B cell (primary cell): ENCODE measurements around the gene ALKBH3. TPM values are rescaled to one million over a fixed set of nuclear protein-coding genes. Genes with fewer than 3 reads are reported as not detected.

Experiments used
- ATAC-seq: fragments of 200-7000 bp; cut with Tn5 transposase; one replicate; pipeline ENCODE4 v1.10.0; 2021; ENCODE audit warnings: low read depth, mild to moderate bottlenecking, moderate number of reproducible peaks, moderate library complexity
- CTCF ChIA-PET: fragments of 350-600 bp; sonication (Branson Sonifier 250); formaldehyde crosslinking; loops from one replicate; lab custom pipeline; 2021; ENCODE audit warnings: antibody characterized with exemption, inconsistent platforms; lab: Charles Lee
- POLR2A ChIA-PET: fragments of 350-600 bp; sonication (Branson Sonifier 250); formaldehyde crosslinking; loops from one replicate; lab custom pipeline; 2021; ENCODE audit warnings: antibody characterized with exemption; lab: Charles Lee
- DNase-seq: peaks from one replicate; pipeline ENCODE4 v3.0.0; 2013
- H2AFZ ChIP-seq: 2 replicates; pipeline ENCODE4 v1.6.1; 2012; ENCODE audit warnings: mild to moderate bottlenecking, low read depth, low read length; ENCODE audit not compliant: insufficient read depth, poor library complexity, severe bottlenecking
- H3K27ac ChIP-seq, 2 donors: 1 replicate in 1 of 2; 2 replicates in 1 of 2; pipeline ENCODE4 v1.5.1; 2012 to 2013; ENCODE audit warnings: low read length in 2 of 2, mild to moderate bottlenecking in 2 of 2, moderate library complexity in 1 of 2
- H3K27me3 ChIP-seq, 4 experiments: fragments of 200-600 bp in 1 of 4; sonication (generic) in 1 of 4; replicated peaks in 1 of 4; 1 replicate in 2 of 4; 2 replicates in 2 of 4; pipeline versions ENCODE4 v1.6.1 to v1.7.0; 2013 to 2016; ENCODE audit warnings: low read length in 3 of 4, mild to moderate bottlenecking in 2 of 4, mixed read lengths in 1 of 4, moderate library complexity in 1 of 4; ENCODE audit not compliant: insufficient read depth in 4 of 4, control insufficient read depth in 3 of 4; ENCODE audit errors: control extremely low read depth in 1 of 4
- H3K36me3 ChIP-seq, 2 experiments: replicated peaks in 1 of 2; 1 replicate in 1 of 2; 2 replicates in 1 of 2; pipeline versions ENCODE4 v1.6.1 to v1.7.1; 2013; ENCODE audit warnings: low read length in 1 of 2; ENCODE audit not compliant: insufficient read depth in 2 of 2, control insufficient read depth in 1 of 2; ENCODE audit errors: control extremely low read depth in 1 of 2, extremely low read depth in 1 of 2
- H3K4me1 ChIP-seq, 2 donors: fragments of 200-600 bp in 1 of 2; sonication (generic) in 1 of 2; 1 replicate in 1 of 2; 2 replicates in 1 of 2; pipeline versions ENCODE4 v1.5.1 to v1.6.1; 2013 to 2017; ENCODE audit warnings: low read length in 2 of 2; ENCODE audit not compliant: control insufficient read depth in 2 of 2, insufficient read depth in 2 of 2
- H3K4me2 ChIP-seq: replicated peaks from 2 replicates; pipeline ENCODE3; 2012; ENCODE audit warnings: mild to moderate bottlenecking, low read depth, low read length; ENCODE audit not compliant: poor library complexity, severe bottlenecking
- H3K4me3 ChIP-seq, 5 experiments: fragments of 200-600 bp in 1 of 5; sonication (generic) in 1 of 5; 1 replicate in 3 of 5; 2 replicates in 2 of 5; pipeline versions ENCODE4 v1.5.1 to v1.7.0; 2011 to 2016; ENCODE audit warnings: low read length in 4 of 5, mild to moderate bottlenecking in 4 of 5, low read depth in 2 of 5, control low read depth in 1 of 5, moderate library complexity in 1 of 5; ENCODE audit not compliant: insufficient read depth in 1 of 5; ENCODE audit errors: control extremely low read depth in 1 of 5, extremely low read depth in 1 of 5
- H3K79me2 ChIP-seq: fragments of 200-600 bp; sonication (generic); one replicate; pipeline ENCODE4 v1.6.0; 2016; ENCODE audit warnings: low read length; ENCODE audit not compliant: control insufficient read depth, insufficient read depth
- H3K9ac ChIP-seq: fragments of 200-600 bp; sonication (generic); 2 replicates; pipeline ENCODE4 v1.6.1; 2017; ENCODE audit warnings: mild to moderate bottlenecking, low read length, moderate library complexity
- H3K9me3 ChIP-seq, 3 donors: one replicate each; pipeline versions ENCODE4 v1.6.1 to v1.7.1; 2013; ENCODE audit warnings: low read length in 2 of 3; ENCODE audit not compliant: control insufficient read depth in 2 of 3, insufficient read depth in 1 of 3; ENCODE audit errors: control extremely low read depth in 1 of 3
- H4K20me1 ChIP-seq: 2 replicates; pipeline ENCODE4 v1.6.0; 2012; ENCODE audit warnings: mild to moderate bottlenecking, low read length; ENCODE audit not compliant: insufficient read depth, control insufficient read depth, poor library complexity, severe bottlenecking
- H3K27ac Mint-ChIP-seq: one replicate; pipeline ENCODE4 v1.8.0; 2021; ENCODE audit warnings: mixed read lengths
- H3K27me3 Mint-ChIP-seq: one replicate; pipeline ENCODE4 v1.8.0; 2021; ENCODE audit warnings: mixed read lengths
- H3K4me1 Mint-ChIP-seq: one replicate; pipeline ENCODE4 v1.8.0; 2021; ENCODE audit warnings: mixed read lengths
- H3K4me3 Mint-ChIP-seq: one replicate; pipeline ENCODE4 v1.8.0; 2021; ENCODE audit warnings: mixed read lengths
- H3K9me3 Mint-ChIP-seq: one replicate; pipeline ENCODE4 v1.8.0; 2022; ENCODE audit warnings: mixed read lengths; ENCODE audit not compliant: insufficient read depth
- CTCF ChIP-seq: fragments of 200-600 bp; IDR thresholded peaks from one replicate; pipeline ENCODE4 v1.8.0; 2022; ENCODE audit warnings: antibody characterized with exemption, mild to moderate bottlenecking
- EZH2 ChIP-seq: IDR thresholded peaks from 2 replicates; pipeline ENCODE4 v1.6.1; 2012; ENCODE audit warnings: borderline replicate concordance, low read depth, mild to moderate bottlenecking, moderate library complexity, low read length; ENCODE audit not compliant: insufficient read depth, poor library complexity, severe bottlenecking
- WGBS: methylation state at CpG from one replicate; pipeline ENCODE4 v1.1.5; 2013; ENCODE audit warnings: missing lambda C conversion rate; ENCODE audit not compliant: insufficient coverage; 5-methylcytosine and 5-hydroxymethylcytosine counted together
- intact Hi-C: fragments of 100-400 bp; cut with micrococcal nuclease; formaldehyde crosslinking; loops from one replicate; pipeline ENCODE4 v1.10.0; 2022
- polyA plus RNA-seq: library from polyadenylated mRNA; depleted of rRNA; stranded (reverse); fragments of >200 nt; gene quantifications from 2 replicates; pipeline ENCODE4 v1.2.3, GENCODE V29; 2012
- total RNA-seq, 2 donors: library from RNA; stranded (reverse); fragments of 120-200 nt in 1 of 2; gene quantifications; 1 replicate in 1 of 2; 2 replicates in 1 of 2; pipeline versions ENCODE4 v1.2.3 to v1.2.4, GENCODE V29; 2013 to 2022

The ALKBH3 gene
- total and polyA plus RNA-seq, 2 donors (not counting 1 experiment from before 2014, with no cell fraction given) = 22.3 to 26.7 TPM

- H4K20me1 ChIP-seq = no peaks in the 10 kb centered on the region
- Mint-ChIP-seq H3K27ac (no peak overlapping the region), H3K27me3 (no peaks in the 10 kb centered on the region), H3K9me3 (no peaks in the 10 kb centered on the region), H3K4me3 (no peak overlapping the region), H3K4me1 (no peaks in the 10 kb centered on the region)
- no peak for TF ChIP-seq EZH2
- no peak for TF ChIP-seq CTCF
- no peaks in the 10 kb centered on the region for H3K9me3 ChIP-seq
- H3K79me2 ChIP-seq = no peaks in the 10 kb centered on the region
- H3K27me3 ChIP-seq = no peaks in the 10 kb centered on the region
- POLR2A ChIA-PET = no interaction called here
- no peak for ATAC-seq
- no peak overlapping the region for H3K9ac ChIP-seq
- CTCF ChIA-PET = no interaction called here
- H3K36me3 ChIP-seq = peaks cover 0 to 66% of the 10 kb centered on the region in 2 experiments
- DNase-seq = no peak
- WGBS = 100% methylated on average over 1 of the region's 3 CpGs
- H3K4me2 ChIP-seq = no peak overlapping the region
- no peaks in the 10 kb centered on the region for H3K4me1 ChIP-seq
- H2AFZ ChIP-seq = no peak overlapping the region
- no peak overlapping the region for H3K4me3 ChIP-seq
- no peak overlapping the region for H3K27ac ChIP-seq
- intact Hi-C loops = no loop called here
These were observed 33.3 kb downstream of the ALKBH3 start for GRCh38 chr11:43913829-43914380.

GRCh38 chr11:43914466-43914865 lies 33.8 kb downstream of the ALKBH3 start:
- intact Hi-C loops = no loop called here
- Mint-ChIP-seq H3K9me3 (no peaks in the 10 kb centered on the region), H3K27me3 (no peaks in the 10 kb centered on the region), H3K27ac (no peak overlapping the region), H3K4me1 (no peaks in the 10 kb centered on the region), H3K4me3 (no peak overlapping the region)
- H3K4me1 ChIP-seq = no peaks in the 10 kb centered on the region
- H3K27me3 ChIP-seq = no peaks in the 10 kb centered on the region
- WGBS = no CpG with 5 or more reads among the region's 1 CpG
- no peak for DNase-seq
- H3K9me3 ChIP-seq = no peaks in the 10 kb centered on the region
- H3K4me3 ChIP-seq = no peak overlapping the region
- TF ChIP-seq EZH2 (no peak), CTCF (no peak)
- ChIA-PET POLR2A (no interaction called here), CTCF (no interaction called here)
- no peak overlapping the region for H3K27ac ChIP-seq
- no peaks in the 10 kb centered on the region for H4K20me1 ChIP-seq
- H3K36me3 ChIP-seq = peaks cover 0 to 68% of the 10 kb centered on the region in 2 experiments
- no peak overlapping the region for H2AFZ ChIP-seq
- H3K9ac ChIP-seq = no peak overlapping the region
- H3K4me2 ChIP-seq = no peak overlapping the region
- ATAC-seq = no peak
- H3K79me2 ChIP-seq = no peaks in the 10 kb centered on the region
